ENCODE results near the gene SPSB2. TPM values are rescaled to one million over a fixed set of nuclear protein-coding genes. Genes with fewer than 3 reads are reported as not detected.
"Not testable (repeated sequence)": the region's sequence is repeated elsewhere in the genome, so short reads cannot be mapped to it uniquely, and the experiment has no call there.

Gene SPSB2, protein sequence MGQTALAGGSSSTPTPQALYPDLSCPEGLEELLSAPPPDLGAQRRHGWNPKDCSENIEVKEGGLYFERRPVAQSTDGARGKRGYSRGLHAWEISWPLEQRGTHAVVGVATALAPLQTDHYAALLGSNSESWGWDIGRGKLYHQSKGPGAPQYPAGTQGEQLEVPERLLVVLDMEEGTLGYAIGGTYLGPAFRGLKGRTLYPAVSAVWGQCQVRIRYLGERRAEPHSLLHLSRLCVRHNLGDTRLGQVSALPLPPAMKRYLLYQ
- total RNA-seq (2014; rRNA removed; shearing (Covaris generic)) = 7.9 and 10.2 TPM in 2 replicates

DNA sequence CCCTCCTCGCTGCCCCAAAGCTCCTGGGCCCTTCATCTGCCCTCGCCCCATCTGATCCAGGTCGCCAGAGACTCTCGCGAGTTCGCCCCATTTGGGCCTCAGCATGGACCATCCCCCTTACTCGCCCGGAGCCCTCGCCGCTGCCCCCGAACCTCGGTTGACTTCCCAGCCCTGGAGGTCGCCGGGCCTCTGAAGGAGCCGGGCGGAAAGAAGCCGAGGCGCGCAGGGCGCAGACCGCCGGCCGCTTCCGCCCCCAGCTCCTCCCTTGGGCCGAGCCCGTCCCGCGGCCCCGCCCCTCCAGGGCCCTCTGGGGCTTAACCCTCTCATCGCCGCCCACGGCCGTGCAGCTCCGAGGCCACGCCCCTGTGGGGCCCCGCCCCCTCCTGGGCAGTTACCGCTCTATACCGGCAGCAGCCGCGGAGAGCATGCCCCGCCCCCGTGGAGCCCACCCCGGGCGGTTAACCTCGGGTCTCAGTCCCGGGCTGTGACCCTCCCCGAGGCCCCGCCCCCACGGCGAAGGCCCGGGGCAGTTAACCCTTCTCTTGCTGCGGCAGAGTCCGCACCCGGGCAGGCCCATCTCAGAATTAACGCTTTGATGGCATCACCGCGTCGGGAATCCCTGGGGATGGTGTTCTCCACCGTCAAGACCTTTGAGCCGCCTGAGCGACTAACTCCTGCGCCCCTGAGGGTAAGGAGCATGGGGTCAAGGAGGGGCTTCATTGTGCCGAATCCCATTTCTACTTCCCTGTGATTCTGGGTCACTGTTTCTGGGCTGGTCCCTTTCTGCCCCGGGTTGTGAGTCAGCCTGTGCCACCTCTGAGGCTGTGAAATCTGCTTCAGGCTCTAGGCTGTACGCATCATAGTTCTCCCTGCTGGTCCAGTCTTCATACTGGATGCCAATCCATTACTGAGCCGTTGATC lies at the start of gene SPSB2:
TSS of gene SPSB2 (minus strand) at position 210 of the 921 bp plus-strand sequence. CDS start 402 bp downstream, outside the sequence.
- peak; percentile 71 for DNase-seq (ENCODE audit: low spot score)

DNA sequence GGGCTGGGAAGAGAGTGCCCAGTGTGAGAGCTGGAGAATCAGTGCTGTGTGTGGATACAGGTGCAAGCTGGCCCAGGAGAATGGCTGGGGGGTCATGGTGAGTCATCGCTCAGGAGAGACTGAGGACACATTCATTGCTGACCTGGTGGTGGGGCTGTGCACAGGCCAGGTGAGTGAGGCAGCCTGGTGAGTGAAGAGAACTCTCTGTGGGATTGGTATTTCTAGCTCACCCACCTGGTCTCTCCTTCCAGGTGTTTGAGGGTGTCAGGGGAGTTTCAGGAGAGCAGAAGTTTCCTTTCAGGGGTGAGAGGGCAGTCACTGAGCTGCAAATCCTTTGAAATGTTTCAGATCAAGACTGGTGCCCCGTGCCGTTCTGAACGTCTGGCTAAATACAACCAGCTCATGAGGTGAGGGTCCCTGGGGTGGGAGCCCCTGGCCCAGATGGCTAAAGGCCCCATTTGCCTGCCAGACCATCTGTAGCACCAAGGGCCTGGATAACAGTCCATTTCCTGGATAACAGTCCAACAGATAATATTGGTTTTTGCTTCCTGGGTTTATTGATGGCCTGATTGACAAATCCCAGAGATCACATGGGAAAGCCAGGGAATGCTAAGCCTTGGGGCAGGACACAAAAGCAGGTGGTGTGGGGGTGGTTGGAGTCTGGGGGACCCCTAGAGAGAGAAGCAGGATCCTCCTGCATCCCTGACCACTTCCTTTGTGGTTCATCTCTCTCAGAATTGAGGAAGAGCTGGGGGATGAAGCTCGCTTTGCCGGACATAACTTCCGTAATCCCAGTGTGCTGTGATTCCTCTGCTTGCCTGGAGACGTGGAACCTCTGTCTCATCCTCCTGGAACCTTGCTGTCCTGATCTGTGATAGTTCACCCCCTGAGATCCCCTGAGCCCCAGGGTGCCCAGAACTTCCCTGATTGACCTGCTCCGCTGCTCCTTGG lies 49.2 kb upstream of the SPSB2 start:
- no peak for DNase-seq (ENCODE audit: low spot score)

DNA sequence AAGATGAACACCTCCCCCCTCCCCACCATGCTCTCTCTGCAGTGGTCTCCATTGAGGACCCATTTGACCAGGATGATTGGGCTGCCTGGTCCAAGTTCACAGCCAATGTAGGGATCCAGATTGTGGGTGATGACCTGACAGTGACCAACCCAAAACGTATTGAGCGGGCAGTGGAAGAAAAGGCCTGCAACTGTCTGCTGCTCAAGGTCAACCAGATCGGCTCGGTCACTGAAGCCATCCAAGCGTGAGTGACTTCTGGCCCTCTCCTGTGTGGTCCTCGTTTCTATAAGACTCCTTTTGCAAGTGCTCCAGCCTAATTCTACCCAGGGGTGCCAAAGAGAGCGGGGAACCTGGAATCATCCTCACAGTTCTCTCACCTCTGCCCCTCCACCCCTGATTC lies 48.4 kb upstream of the SPSB2 start:
- no peak for DNase-seq (ENCODE audit: low spot score)

DNA sequence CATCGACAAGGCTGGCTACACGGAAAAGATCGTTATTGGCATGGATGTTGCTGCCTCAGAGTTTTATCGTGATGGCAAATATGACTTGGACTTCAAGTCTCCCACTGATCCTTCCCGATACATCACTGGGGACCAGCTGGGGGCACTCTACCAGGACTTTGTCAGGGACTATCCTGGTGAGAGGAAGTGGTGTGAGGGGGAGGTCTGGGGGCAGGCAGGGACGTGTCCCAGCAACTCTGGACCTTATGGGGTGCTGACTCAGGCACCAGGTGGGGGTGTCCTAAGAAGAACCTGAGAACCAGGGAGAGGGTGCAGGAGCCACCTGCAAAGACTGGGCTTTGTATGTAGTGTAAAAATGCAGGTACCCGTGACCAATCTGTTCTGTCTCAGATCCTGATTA lies 46.5 kb upstream of the SPSB2 start:
- no peak for DNase-seq (ENCODE audit: low spot score)

DNA sequence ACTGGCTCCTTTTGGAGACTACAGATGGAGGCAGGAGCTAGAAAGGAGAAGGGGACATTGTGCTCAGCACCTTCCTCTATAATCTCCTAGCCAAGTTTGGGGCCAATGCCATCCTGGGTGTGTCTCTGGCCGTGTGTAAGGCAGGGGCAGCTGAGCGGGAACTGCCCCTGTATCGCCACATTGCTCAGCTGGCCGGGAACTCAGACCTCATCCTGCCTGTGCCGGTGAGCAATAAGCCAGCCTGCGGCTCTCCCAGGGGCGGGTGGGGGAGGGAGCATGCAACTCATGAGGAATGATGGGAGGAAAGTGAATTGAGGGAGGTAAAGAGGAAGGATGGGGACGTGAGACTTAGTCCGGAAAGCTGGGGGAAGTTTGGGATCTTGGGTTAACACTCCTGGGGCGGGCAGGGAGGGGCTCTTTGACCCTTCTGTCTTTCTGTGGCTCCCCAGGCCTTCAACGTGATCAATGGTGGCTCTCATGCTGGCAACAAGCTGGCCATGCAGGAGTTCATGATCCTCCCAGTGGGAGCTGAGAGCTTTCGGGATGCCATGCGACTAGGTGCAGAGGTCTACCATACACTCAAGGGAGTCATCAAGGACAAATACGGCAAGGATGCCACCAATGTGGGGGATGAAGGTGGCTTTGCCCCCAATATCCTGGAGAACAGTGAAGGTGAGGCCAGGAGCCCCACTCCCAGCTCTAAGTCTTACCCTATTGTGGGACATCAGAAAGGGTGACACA lies 44.6 kb upstream of the SPSB2 start:
- DNase-seq (ENCODE audit: low spot score) = no peak

DNA sequence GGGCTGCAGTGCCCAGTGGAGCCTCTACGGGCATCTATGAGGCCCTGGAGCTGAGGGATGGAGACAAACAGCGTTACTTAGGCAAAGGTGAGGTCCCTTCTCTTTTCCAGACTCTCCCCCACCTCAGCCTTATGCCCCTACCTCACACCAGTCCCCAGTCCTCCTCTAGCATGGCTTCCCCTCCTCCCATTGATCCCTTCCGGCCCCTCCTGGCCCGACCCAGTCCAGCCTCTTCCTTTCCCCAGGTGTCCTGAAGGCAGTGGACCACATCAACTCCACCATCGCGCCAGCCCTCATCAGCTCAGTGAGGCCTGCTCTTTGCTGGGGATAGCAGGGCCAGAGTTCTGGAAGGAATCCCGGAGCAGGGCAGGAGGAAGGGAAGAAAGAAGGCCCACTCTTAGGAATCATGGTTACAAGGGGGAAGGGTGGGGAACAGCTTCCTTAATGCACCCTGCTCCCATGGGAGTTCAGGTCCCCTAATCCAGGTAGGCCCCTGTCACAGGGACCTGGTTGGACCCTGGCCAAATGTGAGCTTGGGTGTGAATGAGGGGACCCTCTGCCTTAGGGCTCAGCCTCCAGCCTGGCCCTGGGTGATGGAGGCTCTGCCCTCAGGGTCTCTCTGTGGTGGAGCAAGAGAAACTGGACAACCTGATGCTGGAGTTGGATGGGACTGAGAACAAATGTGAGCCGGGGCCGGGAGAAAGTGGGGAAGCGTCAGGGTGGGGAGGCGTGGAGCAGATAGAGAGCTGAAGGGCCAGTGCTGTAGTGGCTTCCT lies 43.5 kb upstream of the SPSB2 start:
- DNase-seq (ENCODE audit: low spot score) = no peak

DNA sequence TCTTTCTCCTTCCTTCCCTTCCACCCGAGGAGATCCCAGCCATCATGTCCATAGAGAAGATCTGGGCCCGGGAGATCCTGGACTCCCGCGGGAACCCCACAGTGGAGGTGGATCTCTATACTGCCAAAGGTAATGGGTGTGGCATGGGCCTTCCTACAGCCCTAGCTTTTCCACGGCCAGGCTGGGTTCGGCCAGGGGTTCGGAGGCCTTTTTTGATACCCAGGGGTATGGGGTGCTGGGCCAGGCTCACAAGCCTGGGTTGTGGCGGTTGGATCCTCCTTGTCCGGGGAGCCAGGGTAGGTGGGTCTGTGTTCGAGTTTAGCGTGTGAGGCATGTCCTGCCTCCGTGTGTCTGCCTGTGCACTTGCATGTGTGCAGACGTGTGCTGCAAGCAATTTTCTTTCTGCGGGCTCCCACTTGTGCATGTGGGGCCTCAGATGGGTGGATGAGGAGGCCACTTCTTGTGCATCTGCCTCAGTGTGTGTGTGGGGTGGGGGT lies 42.7 kb upstream of the SPSB2 start:
- DNase-seq (ENCODE audit: low spot score) = no peak

DNA sequence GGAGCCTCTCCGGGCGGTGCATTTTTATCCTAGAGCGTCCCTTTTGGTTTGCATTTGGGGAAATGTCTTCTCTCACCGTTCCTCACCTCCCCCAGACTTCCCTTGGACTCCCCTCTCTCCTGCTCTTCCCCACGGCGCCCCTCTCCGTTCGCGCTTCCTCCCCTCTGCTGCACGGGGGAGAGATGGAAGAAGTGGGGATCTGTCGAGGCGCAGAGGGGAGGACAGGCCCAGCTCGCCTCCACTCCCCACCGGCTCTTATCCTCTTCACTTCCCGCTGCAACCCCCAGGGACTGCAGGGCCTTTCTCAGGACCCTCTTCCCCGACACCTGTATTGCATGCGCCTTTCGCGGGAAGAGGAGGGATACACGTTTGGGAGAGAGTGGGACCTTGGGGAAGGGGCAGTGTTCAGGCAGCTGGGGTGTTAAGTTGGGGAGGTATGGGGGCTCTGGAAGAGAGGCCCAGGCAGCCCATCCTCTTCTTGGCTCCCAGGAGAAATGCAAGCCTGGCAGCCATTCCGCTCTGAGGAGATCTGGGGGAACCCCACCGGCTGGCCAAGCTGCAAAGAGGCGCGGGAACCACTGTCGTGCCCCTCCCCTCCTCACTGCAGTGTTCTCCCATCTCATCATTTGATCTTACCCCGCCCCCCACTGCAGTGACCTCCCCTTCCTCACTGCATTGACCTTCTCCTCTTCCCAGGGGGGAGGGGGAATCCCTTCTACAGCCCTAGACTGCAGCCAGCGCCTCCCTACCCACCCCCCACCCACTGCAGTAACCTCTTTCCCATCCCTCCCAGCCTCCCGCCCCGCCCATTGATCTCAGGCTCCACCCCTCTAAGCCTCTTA lies 42.1 kb upstream of the SPSB2 start:
- no peak for DNase-seq (ENCODE audit: low spot score)

DNA sequence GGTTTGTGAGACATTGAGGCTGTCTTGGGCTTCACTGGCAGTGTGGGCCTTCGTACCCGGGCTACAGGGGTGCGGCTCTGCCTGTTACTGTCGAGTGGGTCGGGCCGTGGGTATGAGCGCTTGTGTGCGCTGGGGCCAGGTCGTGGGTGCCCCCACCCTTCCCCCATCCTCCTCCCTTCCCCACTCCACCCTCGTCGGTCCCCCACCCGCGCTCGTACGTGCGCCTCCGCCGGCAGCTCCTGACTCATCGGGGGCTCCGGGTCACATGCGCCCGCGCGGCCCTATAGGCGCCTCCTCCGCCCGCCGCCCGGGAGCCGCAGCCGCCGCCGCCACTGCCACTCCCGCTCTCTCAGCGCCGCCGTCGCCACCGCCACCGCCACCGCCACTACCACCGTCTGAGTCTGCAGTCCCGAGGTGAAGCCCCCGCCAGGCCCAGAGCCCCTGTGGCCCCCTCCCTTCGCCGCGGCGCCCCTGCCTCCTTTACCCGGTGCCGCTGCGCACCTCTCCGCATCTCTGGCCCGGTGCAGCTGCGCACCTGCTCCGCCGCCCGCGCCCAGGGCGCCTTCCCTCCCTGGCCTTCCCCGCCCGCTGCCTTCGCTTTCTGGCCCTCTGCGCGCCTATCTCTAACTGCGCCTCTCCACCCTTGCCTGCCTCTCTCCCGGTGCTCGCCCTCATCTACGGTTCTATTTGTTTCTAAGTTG lies 41.3 kb upstream of the SPSB2 start, which contains the start of gene ENO2:
TSS of gene ENO2 (plus strand) at position 335 of the 701 bp plus-strand sequence. CDS start 1,253 bp downstream, outside the sequence.
- no peak for DNase-seq (ENCODE audit: low spot score)

DNA sequence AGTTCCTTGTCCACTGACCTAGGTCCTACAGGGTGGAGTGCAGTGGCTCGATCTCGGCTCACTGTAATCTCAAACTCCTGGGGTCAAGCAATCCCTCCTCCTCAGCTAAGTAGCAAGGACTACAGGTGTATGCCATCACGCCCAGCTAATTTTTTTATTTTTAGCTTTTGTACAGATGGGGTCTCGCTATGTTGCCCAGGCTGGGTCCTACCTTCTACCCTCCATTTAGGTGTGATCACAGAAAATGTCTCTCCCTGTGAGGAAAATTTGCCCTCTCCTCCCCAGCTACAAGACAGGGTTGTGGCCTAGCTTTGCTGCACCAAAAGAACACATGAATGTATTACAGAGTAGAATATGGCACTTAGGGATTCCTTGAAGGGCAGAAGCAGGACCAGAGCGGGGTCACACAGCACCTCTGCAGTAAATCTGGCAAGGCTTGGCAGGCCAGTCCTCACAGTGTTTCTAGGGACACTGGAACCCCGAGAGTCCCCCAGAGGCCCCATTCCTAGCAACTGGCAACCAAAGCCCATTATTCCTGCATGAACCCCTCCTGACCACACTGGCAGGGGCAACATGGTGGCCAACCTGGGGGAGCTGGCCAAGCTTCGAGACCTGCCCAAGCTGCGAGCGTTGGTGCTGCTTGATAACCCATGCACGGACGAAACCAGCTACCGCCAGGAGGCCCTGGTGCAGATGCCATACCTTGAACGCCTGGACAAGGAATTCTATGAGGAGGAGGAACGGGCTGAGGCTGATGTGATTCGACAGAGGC lies 39.2 kb upstream of the SPSB2 start:
- no peak for DNase-seq (ENCODE audit: low spot score)

DNA sequence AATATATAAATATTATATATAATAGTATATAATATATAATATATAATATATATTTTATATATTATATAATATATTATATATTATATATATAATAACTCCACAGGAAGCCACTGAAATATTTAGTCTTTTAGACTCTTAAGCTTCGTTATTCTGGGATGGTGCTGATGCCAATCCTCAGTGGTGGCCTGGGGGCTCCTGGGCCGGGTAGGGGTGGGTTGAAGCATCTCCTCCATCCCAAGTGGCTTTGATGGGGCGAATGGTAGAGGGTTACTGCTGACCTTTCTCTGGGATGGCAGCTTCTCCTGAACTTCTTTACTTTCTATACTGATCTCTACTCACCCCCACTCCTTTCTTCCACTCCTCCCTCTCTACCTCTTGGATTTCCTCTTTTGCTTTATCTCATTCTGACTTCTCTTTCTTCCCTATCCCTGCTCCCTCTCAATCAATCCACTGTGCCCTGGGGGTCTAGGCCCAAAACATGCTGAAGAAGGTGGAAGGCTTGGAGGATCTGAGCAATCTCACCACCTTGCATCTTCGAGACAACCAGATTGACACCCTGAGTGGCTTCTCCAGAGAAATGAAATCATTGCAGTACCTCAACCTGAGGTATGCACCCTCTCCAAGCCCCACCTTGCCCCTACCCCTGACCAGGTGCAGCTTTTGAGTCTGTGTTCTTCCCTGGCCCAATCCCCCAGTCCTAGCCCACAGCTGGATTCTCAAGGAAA lies 36.5 kb upstream of the SPSB2 start:
- DNase-seq (ENCODE audit: low spot score) = no peak

DNA sequence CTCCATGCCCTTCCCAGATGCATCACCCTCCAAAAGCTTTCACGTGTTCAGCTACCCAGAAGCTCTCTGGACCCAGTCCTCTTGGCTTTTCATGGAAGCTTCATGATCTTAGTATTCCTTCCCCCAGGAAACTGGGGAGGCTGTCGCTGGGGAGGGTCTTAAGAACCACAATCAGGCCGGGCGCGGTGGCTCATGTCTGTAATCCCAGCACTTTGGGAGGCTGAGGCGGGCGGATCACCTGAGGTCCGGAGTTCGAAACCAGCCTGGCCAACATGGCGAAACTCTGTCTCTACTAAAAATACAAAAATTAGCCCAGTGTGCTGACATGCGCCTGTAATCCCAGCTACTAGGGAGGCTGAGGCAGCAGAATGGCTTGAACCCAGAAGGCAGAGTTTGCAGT lies 35.0 kb upstream of the SPSB2 start:
- DNase-seq (ENCODE audit: low spot score) = not testable (repeated sequence)

DNA sequence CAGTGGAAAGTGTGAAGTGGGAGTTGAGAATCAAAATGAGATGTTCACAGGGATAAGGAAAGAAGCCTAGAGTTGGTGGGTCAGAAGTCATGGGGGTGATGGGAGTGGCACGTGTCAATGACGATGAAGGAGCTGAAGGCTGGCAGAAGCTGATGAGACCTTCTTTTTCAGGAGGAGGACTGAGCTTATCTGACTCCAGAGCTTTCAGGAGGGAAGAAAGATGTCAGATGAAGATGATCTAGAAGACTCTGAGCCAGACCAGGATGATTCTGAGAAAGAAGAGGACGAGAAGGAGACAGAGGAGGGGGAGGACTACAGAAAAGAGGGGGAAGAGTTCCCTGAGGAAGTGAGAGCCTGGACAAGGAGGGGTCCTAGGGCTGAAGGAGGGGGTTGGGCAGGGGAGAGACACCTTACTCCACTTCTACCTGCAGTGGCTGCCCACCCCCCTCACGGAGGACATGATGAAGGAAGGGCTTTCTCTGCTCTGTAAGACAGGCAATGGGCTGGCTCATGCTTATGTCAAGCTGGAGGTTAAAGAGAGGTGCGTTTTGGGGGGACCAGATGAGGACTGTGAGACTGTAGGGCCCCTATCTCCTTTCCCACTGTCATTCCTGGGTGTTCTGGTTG lies 32.4 kb upstream of the SPSB2 start:
- no peak for DNase-seq (ENCODE audit: low spot score)

DNA sequence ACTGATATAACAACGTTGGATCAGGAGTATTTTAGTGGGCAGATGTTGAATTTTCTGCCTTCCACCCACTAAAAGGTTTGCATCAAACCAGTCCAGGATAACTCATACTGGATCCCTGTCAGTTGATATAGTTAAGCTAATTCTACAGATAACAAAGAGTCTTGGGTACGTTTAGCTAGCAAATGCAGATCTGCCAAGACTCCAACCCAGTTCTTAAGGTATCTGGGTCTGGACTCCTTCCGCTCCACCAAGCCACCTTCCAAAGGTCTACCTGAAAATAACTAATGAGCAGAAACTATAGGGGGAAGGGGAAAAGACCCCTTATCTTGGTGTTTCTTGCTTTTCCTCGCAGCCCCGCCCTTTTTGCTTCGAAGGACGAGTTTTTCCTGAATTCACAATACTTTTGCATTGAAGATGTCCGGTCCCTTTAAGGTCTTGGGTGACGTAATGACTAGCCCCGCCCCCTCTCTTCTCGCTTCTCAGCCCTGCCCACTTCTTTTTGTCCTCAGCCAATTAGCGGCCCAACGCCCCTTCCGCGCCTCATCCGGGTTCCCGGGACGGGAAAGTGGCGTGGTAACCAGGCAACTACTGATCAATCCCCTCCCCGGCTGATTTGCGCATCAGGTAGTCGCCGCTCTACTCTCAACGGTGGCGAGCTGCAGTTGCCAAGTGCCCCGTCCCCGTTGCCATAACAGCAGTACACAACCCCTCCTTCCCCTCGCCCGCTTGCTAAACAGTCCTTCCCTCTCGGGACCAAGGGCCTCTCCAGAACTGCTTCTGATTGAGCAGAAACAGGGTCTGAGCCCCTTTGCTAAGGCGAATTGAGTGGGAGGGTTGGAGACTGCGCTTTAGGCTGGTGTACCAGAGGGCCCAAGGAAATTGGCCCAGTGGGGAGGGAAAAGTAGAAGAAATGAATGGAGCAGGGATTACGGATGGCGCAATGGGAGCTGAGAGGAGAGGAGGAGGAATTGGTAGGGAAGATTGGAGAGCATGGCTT lies 31.5 kb upstream of the SPSB2 start, which contains the start of gene LRRC23:
TSS of gene LRRC23 (plus strand) at position 543 of the 997 bp plus-strand sequence. CDS start 812 bp downstream, outside the sequence.
- DNase-seq (ENCODE audit: low spot score) = peak; percentile 83

DNA sequence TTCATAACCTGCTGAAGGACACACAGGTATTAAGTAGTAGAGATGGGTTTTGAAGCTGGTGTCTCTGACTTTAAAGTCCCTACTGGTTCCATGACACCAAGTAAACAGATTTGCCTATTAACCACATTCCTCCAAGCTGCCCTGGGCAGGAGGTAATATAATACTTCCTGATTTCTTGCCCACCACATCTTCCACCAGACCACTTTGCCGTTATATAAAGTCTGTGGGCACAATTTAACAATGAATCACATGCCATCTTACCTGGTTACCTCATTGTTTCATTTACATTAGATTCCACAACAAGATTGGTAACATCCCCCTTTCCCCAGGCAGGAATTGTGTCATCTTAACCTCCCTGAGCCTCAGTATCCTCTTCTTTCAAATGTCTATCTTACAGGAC lies 30.6 kb upstream of the SPSB2 start:
- DNase-seq (ENCODE audit: low spot score) = no peak

All from A172 (cell line).